Calu3 (cell line): ENCODE measurements around the gene UFSP1. TPM values are rescaled to one million over a fixed set of nuclear protein-coding genes. Genes with fewer than 3 reads are reported as not detected.
"Not testable (repeated sequence)": the region's sequence is repeated elsewhere in the genome, so short reads cannot be mapped to it uniquely, and the experiment has no call there.

Experiments
- BruUV-seq: library from RNA; stranded (reverse); fragments of 400-500 nt; replicated peaks from 2 replicates; lab custom pipeline; 2021; lab: Mats Ljungman, UMichigan
- CTCF ChIA-PET: fragments of 300-600 bp; sonication (Branson Sonifier 250); formaldehyde crosslinking; loops from one replicate; lab custom pipeline; 2022; ENCODE audit warnings: antibody characterized with exemption; lab: Charles Lee
- DNase-seq: peaks from one replicate; pipeline ENCODE4 v3.0.0; 2022
- H3K27ac Mint-ChIP-seq: one replicate; pipeline ENCODE4 v1.8.0; 2022; ENCODE audit warnings: mixed read lengths; ENCODE audit not compliant: unreplicated experiment
- H3K27me3 Mint-ChIP-seq: one replicate; pipeline ENCODE4 v1.8.0; 2022; ENCODE audit warnings: mixed read lengths; ENCODE audit not compliant: unreplicated experiment
- H3K36me3 Mint-ChIP-seq: one replicate; pipeline ENCODE4 v1.8.0; 2022; ENCODE audit warnings: mild to moderate bottlenecking, moderate library complexity, mixed read lengths; ENCODE audit not compliant: insufficient read depth, unreplicated experiment
- H3K4me1 Mint-ChIP-seq: one replicate; pipeline ENCODE4 v1.8.0; 2022; ENCODE audit warnings: mild to moderate bottlenecking, low read depth, mixed read lengths; ENCODE audit not compliant: unreplicated experiment
- H3K4me3 Mint-ChIP-seq: one replicate; pipeline ENCODE4 v1.8.0; 2022; ENCODE audit warnings: mild to moderate bottlenecking, low read depth, moderate library complexity, mixed read lengths; ENCODE audit not compliant: unreplicated experiment
- H3K9me3 Mint-ChIP-seq: one replicate; pipeline ENCODE4 v1.8.0; 2022; ENCODE audit warnings: low read depth, mixed read lengths; ENCODE audit not compliant: unreplicated experiment
- CTCF ChIP-seq: fragments of 200-600 bp; IDR thresholded peaks from one replicate; pipeline ENCODE4 v1.8.0; 2022; ENCODE audit warnings: antibody characterized with exemption; ENCODE audit not compliant: unreplicated experiment
- intact Hi-C: fragments of 100-400 bp; cut with micrococcal nuclease; formaldehyde crosslinking; loops from one replicate; pipeline ENCODE4 v1.10.0; 2022; ENCODE audit not compliant: unreplicated experiment
- total RNA-seq: library from RNA; stranded (reverse); gene quantifications from 2 replicates; pipeline ENCODE4 v1.2.3, GENCODE V29; 2022

The UFSP1 gene
- total RNA-seq, 1 experiment from 2014 or later, result 4.2 TPM

GRCh38 chr7:100921039-100921438 lies 31.5 kb upstream of the UFSP1 start:
- no peak for DNase-seq
- Mint-ChIP-seq H3K27me3 (peaks cover 20% of the 10 kb centered on the region), H3K4me3 (no peak overlapping the region), H3K4me1 (peaks cover 7% of the 10 kb centered on the region), H3K36me3 (no peaks in the 10 kb centered on the region), H3K9me3 (no peaks in the 10 kb centered on the region), H3K27ac (no peak overlapping the region)
- TF ChIP-seq CTCF, result no peak
- BruUV-seq, result no TSS peak
- CTCF ChIA-PET, result no interaction called here
- intact Hi-C loops, result no loop called here

GRCh38 chr7:100919779-100920437 lies 30.4 kb upstream of the UFSP1 start:
- H3K36me3 Mint-ChIP-seq, intact Hi-C loops, H3K27ac Mint-ChIP-seq: not testable (repeated sequence)

GRCh38 chr7:100919335-100919734 lies 29.8 kb upstream of the UFSP1 start:
- BruUV-seq, H3K36me3 Mint-ChIP-seq, H3K9me3 Mint-ChIP-seq, intact Hi-C loops, H3K4me3 Mint-ChIP-seq, CTCF ChIA-PET, H3K27ac Mint-ChIP-seq, DNase-seq: not testable (repeated sequence)
- H3K4me1 Mint-ChIP-seq, result peaks cover 18% of the 10 kb centered on the region
- peaks cover 20% of the 10 kb centered on the region for H3K27me3 Mint-ChIP-seq

More at GRCh38 chr7:100919779-100920437, 30.4 kb upstream of the UFSP1 start:
- H3K9me3 Mint-ChIP-seq, H3K4me3 Mint-ChIP-seq, DNase-seq, CTCF ChIA-PET, BruUV-seq: not testable (repeated sequence)
- Mint-ChIP-seq H3K27me3 (peaks cover 20% of the 10 kb centered on the region), H3K4me1 (peaks cover 13% of the 10 kb centered on the region)

GRCh38 chr7:100914879-100915447 lies 25.4 kb upstream of the UFSP1 start:
- no peak for TF ChIP-seq CTCF
- no peaks in the 10 kb centered on the region for H3K9me3 Mint-ChIP-seq
- no peak overlapping the region for H3K4me3 Mint-ChIP-seq
- no TSS peak for BruUV-seq
- peaks cover 17% of the 10 kb centered on the region for H3K4me1 Mint-ChIP-seq
- no peak overlapping the region for H3K27ac Mint-ChIP-seq
- DNase-seq, result no peak
- CTCF ChIA-PET, result no interaction called here
- peaks cover 9% of the 10 kb centered on the region for H3K36me3 Mint-ChIP-seq
- H3K27me3 Mint-ChIP-seq, result no peaks in the 10 kb centered on the region
- intact Hi-C loops, result no loop called here

- Mint-ChIP-seq H3K9me3 (no peaks in the 10 kb centered on the region), H3K4me3 (no peak overlapping the region), H3K36me3 (peaks cover 9% of the 10 kb centered on the region), H3K27ac (no peak overlapping the region), H3K27me3 (no peaks in the 10 kb centered on the region), H3K4me1 (peaks cover 17% of the 10 kb centered on the region)
- intact Hi-C loops, result no loop called here
- TF ChIP-seq CTCF, result no peak
- DNase-seq, result no peak
- CTCF ChIA-PET, result no interaction called here
- BruUV-seq, result no TSS peak
These were observed 24.8 kb upstream of the UFSP1 start for GRCh38 chr7:100914208-100914878.
